NCI-H2107 treated with DMSO at 0.1 percent for 48 hours (cell line): ENCODE data around the gene ANKS6.

Source experiments
- DNase-seq: peaks from one replicate; lab custom pipeline; 2025; ENCODE audit not compliant: unreplicated experiment; lab: John Stamatoyannopoulos, UW

ANKS6 gene

GRCh38 chr9:98796364-98797101, at the start of gene ANKS6:
Gene ANKS6 (minus strand): TSS chr9:98796555. CDS start chr9:98796491, 64 bp downstream.
- peak; percentile 8 for DNase-seq

GRCh38 chr9:98846081-98846480, 49.7 kb upstream of the ANKS6 start:
- DNase-seq: no peak

GRCh38 chr9:98842510-98842909, 46.2 kb upstream of the ANKS6 start:
- DNase-seq: no peak

DNA sequence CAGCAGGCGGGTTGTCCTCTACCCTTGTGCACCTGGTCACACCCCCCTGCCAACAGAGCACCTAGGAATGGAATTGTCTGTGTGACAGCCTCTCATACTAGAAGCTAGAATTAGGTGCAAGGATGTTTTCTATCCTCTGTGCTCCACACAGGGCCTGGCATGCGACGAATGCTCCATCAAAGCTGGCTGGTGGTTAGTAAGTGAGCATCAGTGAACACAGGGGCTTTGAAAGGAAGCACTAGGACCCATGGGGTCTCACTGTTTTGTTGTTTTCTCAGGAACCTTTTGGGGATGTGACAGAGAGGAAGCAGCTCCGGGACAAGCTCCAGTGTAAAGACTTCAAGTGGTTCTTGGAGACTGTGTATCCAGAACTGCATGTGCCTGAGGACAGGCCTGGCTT, 43.4 kb upstream of the ANKS6 start:
- no peak for DNase-seq

DNA sequence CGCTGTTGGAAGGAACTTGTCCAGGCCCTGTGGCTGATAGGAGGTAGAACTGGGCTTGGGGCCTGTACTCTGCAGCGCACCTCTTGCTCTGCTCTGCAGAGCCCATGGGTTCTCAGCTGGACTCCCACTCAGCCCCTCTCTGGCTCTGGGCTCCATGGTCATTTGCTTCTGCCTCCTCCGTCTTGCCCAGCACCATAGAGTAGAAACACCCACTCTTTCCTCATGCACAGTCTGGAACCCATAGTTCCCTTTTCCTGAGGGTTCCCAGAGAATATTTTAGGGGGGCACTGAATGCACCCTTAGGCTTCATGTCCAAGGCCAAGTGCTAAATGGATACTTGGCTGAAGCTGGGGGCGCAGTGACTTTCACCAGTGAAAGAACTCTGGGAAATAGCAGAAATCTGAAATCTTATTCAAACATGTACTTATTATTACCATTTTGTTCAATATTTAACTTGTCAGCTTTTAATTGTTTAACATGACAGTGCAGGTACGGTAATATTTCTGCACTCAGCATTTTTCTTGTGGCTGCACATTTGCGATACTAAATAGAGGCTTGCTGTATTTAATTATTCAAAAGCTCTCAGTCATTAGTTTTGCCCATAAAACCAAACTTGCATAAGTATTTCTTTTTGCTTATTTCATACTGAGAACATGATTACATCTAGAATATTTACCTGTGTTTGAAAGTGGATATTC, 42.7 kb upstream of the ANKS6 start:
- DNase-seq: no peak

GRCh38 chr9:98838155-98838867, 42.0 kb upstream of the ANKS6 start:
- no peak for DNase-seq

DNA sequence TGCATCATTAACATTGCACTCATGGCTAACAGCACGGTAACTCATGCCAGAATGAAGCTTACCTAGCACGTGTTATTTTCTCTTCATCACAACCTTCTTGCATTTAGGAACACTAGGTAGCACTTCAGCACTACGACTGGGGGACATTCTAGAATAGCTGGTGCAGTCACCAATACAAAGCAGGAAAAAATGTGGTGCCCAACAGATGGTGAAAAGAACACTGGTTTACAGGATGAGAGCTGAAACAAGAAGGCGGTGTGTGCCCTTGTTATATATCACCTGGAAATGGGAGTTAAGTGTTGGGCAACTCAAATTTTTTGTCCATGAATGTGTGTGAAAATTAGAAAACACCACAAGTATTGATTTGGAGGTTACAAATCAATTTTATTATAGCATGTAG, 41.2 kb upstream of the ANKS6 start:
- DNase-seq: no peak

DNA sequence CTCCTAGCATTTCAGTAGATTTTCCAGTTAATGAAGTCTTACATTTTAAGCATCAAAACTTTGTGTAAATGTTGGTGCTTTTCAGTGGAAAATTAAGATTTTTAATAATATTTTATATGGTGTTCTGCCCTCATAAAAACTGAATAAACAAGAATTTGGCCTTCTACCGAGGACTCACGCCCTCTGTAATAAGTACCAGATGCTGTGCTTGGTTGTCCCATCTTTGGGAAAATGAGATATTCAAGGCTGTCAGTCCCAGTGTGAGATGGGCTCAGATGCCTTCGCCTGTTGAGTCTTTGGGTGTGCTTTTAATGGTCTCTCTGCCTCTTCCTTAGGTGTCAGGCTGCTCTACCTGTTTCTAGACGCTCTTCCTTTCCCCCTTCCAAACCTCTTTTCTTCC, 39.9 kb upstream of the ANKS6 start:
- DNase-seq: no peak

DNA sequence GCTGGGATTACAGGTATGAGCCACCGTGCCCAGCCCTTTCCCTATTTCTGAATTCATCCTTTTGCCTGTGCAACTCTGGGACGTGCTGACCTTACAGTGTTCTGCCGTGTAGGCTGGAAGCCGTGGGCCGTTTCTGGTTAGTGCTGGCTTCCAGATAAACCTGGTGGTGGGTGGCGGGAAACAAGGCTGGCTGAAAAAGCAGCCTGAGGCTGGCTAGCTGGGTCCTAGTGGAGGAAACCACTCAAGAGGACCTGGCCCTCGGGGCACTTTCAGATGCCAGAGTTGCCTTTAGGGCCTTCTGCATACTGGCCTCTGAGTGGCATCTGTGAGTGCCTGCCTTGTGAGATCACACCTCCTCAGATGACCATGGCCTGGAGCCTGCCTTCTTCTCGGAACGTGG, 38.0 kb upstream of the ANKS6 start:
- DNase-seq: no peak

GRCh38 chr9:98833090-98833956, 37.0 kb upstream of the ANKS6 start:
- no peak for DNase-seq

DNA sequence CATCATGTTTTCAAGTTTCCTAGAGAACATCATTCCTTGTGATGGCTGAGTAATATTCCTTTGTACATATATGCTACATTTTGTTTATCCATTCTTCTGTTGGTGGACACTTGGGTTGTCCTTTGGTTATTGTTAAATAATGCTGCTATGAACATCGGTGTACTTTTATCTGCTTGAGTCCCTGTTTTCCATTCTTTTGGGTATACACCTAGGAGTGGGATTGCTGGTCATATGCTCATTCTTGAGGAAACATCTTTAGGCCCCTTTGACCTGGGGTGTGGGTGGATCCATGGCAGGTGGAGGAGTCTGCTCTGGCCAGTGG, 36.4 kb upstream of the ANKS6 start:
- DNase-seq: no peak

DNA sequence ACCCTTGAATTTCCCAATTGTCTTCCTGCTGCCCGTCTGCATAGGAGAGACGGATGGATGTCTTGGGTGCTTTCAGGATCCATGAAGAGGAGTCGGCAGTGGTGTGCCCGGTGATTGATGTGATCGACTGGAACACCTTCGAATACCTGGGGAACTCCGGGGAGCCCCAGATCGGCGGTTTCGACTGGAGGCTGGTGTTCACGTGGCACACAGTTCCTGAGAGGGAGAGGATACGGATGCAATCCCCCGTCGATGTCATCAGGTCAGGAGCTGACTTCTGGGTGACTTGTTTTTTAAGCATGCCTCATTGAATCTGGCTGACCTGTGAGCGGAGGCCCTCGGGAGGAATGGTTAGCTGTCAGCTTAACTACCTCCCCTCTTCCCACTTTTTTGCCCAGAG, 35.3 kb upstream of the ANKS6 start:
- DNase-seq: no peak

GRCh38 chr9:98830554-98830953, 34.2 kb upstream of the ANKS6 start:
- DNase-seq: no peak

GRCh38 chr9:98829766-98830165, 33.4 kb upstream of the ANKS6 start:
- no peak for DNase-seq

- no peak for DNase-seq
These were observed 30.4 kb upstream of the ANKS6 start for GRCh38 chr9:98826716-98827115.

- no peak for DNase-seq
These were observed 29.1 kb upstream of the ANKS6 start for GRCh38 chr9:98825414-98825813.

- no peak for DNase-seq
These were observed 27.4 kb upstream of the ANKS6 start for GRCh38 chr9:98823666-98824334.

GRCh38 chr9:98822661-98823060, 26.3 kb upstream of the ANKS6 start:
- DNase-seq: no peak

GRCh38 chr9:98821831-98822230, 25.5 kb upstream of the ANKS6 start:
- DNase-seq: no peak

DNA sequence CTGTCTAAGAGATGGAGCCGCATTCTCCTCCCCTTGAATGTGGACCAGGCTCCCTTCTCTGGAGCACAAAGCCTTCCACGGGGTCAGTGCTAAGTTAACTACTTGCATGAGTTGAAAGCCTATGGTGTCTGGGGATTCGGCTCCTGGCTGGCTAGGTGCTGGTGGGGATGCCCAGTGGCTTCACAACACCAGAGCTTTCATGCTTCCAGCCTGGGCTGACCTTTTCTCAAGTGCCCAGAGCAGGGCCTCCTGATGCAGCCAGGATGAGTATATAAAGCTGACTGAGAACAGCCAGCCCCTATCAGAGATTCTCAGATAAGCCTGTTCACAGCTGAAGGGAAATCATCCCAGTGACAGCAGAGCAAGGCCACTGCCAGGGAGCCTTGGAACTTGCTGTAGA, 22.9 kb upstream of the ANKS6 start:
- DNase-seq: no peak

DNA sequence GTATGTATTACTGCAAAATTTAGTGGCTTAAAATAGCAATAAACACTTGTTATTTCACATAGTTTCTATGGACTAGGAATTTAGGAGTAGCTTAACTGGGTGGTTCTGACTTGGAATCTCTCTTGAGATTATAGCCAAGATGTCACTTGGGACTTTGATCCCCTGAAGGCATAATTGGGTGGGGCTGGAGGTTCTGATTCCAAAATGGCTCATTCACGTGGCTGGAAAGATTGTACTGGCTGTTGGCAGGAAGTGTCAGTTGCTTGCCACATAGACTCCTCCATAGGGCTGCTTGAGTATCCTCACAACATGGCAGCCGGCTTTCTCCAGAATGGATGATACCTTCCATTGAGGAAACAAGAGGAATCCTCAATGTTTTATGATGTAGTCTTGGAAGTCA, 22.4 kb upstream of the ANKS6 start:
- DNase-seq: no peak
